Measurements from ENCODE around the gene RALB. TPM values are rescaled to one million over a fixed set of nuclear protein-coding genes. Genes with fewer than 3 reads are reported as not detected.

Gene RALB
- 52.6 TPM for total RNA-seq
- long read RNA-seq, transcript RALB-201 (5 exons, 2,344 nt), result major isoform, 147 of 226 reads
- long read RNA-seq, transcript RALB-203 (5 exons, 1,252 nt), result minor isoform, 58 of 226 reads
- long read RNA-seq, partial matches to known transcripts, result 6 of 226 reads
- long read RNA-seq, other reads (novel, unspliced or antisense), result 15 of 226 reads

GRCh38 chr2:120252225-120253020 lies at the start of gene RALB:
Gene RALB, plus strand, starts transcription at chr2:120252852. Its CDS starts 25,813 bp downstream, at chr2:120278665.
- ATAC-seq, result peak; percentile 96
- intact Hi-C loops (cut with micrococcal nuclease), result no loop called here
- peak; percentile 100 for DNase-seq

- intact Hi-C loops (cut with micrococcal nuclease), result no loop called here
- DNase-seq (no peak), ATAC-seq (peak; percentile 18)
Measured at GRCh38 chr2:120203251-120204021, 49.2 kb upstream of the RALB start.

GRCh38 chr2:120204022-120204405 lies 48.6 kb upstream of the RALB start:
- ATAC-seq, result peak; percentile 62
- intact Hi-C loops (cut with micrococcal nuclease), result no loop called here
- no peak for DNase-seq

- no peak for ATAC-seq
- DNase-seq, result no peak
- intact Hi-C loops (cut with micrococcal nuclease), result no loop called here
Measured at GRCh38 chr2:120204417-120204816, 48.2 kb upstream of the RALB start.

DNA sequence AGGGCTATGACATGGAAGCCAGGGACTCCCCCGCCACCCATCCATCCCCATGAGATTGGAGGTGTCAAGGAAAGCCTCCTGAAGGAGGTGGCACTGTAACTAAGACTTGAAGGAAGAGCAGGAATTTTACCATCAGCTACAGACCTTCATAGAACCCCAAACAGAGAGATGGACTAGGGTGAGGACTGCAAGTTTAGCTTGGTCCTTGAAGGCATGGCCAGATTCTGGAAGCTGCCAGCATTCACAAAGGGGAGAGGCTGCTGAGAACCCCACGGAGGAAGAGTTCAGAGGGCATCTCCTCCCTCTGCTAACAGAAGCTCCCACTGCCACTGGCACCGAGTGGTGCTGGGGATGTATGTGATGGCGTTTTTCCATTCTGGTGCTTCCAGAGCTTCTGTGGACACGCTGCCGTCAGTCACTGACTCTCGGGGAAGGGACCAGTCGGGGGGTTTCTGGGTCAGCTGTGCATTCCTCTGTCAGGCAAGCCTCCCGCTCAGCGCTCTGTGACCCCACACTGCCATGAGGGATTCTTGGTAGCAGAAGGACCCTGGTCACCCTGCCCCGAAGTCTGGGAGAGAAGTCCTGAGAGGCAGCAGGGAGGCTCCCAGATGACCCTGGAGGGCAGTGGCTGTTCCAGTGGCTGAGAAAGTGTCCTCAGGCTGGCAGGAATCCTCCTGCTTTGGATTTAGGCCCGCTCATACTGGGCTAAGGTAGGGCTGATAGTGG lies 47.5 kb upstream of the RALB start:
- no peak for DNase-seq
- intact Hi-C loops (cut with micrococcal nuclease), result no loop called here

DNA sequence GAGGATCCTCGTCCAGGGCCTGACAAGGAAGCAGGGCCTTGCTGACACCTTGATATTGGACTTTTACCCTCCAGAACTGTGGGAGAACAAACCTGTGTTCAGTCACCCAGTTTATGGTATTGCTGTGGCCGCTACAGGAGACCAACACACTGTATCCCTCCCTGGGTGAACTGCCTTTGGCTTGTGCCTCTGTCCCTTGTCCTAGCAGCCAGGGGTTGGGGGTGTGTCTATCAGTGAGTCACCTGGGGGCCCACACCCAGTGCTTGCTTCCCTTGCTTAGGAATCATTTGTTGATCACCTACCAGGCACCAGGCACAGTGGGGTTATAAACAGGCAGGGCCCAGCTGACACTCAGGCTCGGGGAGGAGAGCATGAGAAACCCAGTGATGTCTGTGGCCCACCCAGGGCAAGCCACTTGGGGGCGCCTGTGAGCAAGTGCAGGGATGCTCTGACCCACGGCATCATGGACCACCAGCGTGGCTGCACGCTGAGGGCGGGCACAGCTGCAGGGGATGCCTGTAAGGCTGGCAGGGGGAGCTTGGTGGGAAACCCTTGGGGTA lies 46.5 kb upstream of the RALB start:
- DNase-seq (no peak), ATAC-seq (no peak)
- intact Hi-C loops (cut with micrococcal nuclease), result no loop called here

More for the DNA sequence above, 47.5 kb upstream of the RALB start:
- no peak for ATAC-seq

- ATAC-seq (no peak), DNase-seq (no peak)
- intact Hi-C loops (cut with micrococcal nuclease), result no loop called here
Measured at GRCh38 chr2:120208381-120209353, 44.0 kb upstream of the RALB start.

GRCh38 chr2:120209427-120210269 lies 43.0 kb upstream of the RALB start:
- ATAC-seq (peak; percentile 38), DNase-seq (no peak)
- intact Hi-C loops (cut with micrococcal nuclease), result no loop called here

DNA sequence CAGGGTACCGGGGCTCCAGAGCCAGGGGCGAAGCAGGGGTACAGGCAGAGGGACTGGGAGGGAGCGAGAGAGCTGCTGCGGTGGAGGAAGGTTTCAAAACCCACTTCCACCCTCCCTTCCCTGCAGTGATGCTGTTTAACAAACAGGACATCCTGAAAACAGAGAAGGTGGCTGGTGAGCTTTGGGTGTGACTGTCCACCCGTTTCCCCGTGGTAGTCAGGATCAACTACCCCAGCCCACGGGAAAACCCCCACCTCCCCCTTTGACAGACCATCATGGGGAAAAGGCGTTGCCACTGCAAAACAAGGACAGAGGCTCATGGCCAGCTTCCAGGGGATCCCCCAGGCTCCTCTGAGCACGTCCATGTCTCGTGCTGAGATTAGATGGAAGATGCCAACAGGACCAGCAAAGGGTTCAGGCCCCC lies 42.4 kb upstream of the RALB start:
- ATAC-seq, result no peak
- no peak for DNase-seq
- intact Hi-C loops (cut with micrococcal nuclease), result no loop called here

DNA sequence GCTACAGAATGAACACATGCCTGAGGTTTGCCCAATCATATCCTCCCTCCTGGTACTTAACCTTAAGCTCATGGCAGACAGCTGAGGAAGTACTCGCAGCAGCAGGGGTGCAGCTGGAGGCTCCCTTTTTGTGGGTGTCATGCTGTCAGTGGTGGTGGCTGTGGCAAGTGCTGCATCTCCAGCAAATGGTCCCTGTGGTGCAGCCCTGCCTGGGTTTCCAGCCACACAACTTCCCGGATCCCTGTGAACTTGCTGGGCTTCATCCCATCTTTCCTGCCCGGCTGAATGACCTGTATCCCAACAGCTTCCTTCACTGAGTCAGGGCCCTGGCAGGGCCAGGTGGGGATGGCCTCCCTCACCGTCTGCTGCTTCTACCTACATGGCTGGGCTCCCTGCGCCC lies 34.5 kb upstream of the RALB start:
- ATAC-seq, result no peak
- intact Hi-C loops (cut with micrococcal nuclease), result no loop called here
- DNase-seq, result no peak

GRCh38 chr2:120219291-120219690 lies 33.4 kb upstream of the RALB start:
- ATAC-seq (no peak), DNase-seq (no peak)
- intact Hi-C loops (cut with micrococcal nuclease), result no loop called here

GRCh38 chr2:120219766-120220165 lies 32.9 kb upstream of the RALB start:
- no peak for DNase-seq
- no peak for ATAC-seq
- intact Hi-C loops (cut with micrococcal nuclease), result no loop called here

DNA sequence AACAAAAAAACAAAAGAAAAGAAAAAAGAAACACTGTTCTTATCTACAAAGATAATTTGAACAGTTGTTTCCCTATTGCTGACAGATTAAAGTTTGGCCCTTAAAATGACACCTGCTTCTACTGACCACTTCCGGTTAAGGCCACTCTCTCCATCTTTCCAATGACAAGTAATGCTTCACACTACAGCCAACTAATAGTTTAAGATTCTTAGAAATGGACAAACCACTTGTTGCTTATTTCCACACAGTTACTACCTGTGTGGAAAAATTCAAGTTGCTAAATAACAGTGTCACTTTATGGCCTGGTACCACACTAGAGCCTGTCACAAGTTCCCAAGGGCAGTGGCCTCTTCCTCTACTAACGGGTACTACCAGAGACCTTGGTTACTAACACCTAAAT lies 31.9 kb upstream of the RALB start:
- intact Hi-C loops (cut with micrococcal nuclease), result no loop called here
- DNase-seq (no peak), ATAC-seq (no peak)

DNA sequence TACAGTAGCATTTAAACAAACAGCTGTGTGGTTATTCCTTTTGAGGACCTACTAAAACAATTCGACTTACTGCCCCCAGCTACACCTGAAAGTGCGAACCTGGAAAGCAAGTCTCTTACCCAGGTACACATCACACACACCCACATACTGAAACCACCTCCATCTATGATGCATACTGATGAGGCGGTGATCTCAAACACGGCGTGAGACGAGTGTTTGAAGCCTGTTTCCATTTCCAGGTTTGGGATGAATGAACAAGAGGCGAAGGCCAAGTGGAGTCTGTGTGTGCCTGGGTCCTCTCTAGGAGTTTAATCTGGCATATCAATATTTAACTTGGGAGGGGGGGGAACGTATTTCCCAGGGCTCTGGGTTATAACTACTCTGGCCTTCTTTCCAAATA lies 31.0 kb upstream of the RALB start:
- ATAC-seq (no peak), DNase-seq (no peak)
- intact Hi-C loops (cut with micrococcal nuclease), result no loop called here

- intact Hi-C loops (cut with micrococcal nuclease), result no loop called here
- ATAC-seq (no peak), DNase-seq (peak; percentile 38)
Measured at GRCh38 chr2:120222186-120223033, 30.2 kb upstream of the RALB start.
